NCI-H1105 (cell line): Measurements from ENCODE around the gene RNF167.
A peak's percentile ranks its signal among the peaks of the same experiment; 100 is the strongest.
"Not testable (repeated sequence)": the region's sequence is repeated elsewhere in the genome, so short reads cannot be mapped to it uniquely, and the experiment has no call there.

Experiments
- DNase-seq: peaks from one replicate; lab custom pipeline; 2025; lab: John Stamatoyannopoulos, UW

The RNF167 gene

DNA sequence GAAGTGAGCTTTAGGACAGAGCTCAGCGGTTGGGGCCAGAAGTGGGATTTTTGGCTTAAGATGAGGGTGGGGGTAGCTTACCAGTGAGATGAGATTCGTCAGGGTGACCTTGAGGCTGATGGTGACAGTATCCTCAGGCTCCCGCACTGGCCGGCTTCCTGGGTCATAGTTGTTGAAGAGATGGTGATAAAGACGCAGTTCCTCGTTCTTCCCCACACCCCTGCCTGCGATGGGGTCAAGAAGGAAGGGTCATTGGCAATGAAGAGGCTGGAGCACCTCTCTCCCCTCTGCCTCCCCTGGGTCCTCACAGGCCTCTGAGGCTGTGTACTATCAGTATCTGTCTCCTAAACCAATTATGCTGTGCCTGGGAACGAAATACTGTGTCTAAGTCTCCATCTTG is 37.5 kb upstream of the RNF167 start:
- no peak for DNase-seq

DNA sequence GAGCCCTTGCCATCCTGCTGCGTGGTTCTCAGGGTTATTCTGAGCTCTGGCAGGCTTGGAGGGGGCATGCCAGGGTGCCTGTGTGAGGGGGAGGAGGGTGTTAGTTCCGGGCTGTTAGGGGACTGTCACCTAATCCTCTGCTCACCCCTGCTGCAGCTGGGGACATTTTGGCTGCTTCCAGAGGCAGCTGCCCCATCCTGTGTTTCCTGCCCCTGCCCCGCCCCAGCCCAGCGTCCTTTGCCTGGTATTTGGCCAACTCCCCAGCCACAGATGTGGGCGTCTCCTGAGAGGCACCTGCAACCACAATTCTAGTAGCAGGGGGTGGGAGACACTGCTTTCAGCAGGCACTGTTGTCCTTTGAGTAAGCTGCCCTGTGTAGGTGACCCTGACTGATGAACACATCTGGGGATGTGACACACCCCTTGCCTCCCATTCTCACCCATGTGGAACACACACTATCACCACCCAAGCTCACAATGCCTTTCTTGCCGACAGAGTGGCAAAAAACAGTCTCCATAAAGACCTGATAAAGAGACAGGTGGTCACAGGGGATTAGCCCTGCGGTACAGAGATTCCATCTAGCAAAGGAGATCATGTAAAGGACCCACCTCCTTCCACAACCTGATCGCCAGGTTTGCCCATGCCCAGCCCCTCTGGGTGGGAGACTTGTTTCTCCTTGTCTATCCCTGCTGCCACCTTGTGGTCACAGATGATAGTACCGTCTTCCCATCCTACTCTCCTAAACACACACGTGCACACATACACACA is 36.8 kb upstream of the RNF167 start, which contains the start of gene CHRNE:
TSS of gene CHRNE (minus strand) at position 48 of the 768 bp plus-strand sequence. CDS start at position 13, 35 bp downstream.
- peak; percentile 89 for DNase-seq

DNA sequence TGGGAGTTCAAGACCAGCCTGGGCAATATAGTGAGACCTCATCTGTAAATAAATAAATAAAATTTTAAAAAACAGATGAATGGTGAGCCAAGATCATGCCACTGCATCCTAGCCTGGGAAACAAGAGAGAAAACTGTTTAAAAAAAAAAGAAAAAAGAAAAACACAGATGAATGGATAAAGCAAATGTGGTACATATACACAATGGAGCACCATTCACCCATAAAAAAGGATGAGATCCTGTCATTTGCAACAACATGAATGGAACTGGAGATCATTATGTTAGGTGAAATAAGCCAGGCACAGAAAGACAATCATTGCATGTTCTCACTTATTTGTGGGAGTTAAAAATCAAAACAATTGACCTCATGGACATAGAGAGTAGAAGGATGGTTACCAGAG is 33.4 kb upstream of the RNF167 start:
- not testable (repeated sequence) for DNase-seq

DNA sequence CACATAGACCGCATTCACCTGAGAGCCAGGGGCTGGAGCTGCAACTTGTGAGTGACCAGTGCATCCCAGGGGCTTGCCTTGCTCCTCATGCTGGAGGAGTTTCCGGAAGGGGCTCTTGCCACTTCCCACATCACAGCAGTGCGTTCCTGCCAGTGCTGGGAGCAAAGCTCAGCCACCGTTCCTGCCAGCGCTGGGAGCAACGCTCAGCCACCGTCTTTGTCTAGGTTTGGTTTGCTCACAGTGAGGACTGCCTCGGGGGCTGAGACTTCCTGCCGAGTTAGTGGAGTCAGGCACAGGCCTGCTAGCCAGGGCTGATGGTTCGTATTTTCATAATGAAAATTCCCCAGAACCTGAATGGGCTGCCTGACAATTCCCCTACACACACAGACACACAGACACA is 31.8 kb upstream of the RNF167 start:
- DNase-seq = no peak

DNA sequence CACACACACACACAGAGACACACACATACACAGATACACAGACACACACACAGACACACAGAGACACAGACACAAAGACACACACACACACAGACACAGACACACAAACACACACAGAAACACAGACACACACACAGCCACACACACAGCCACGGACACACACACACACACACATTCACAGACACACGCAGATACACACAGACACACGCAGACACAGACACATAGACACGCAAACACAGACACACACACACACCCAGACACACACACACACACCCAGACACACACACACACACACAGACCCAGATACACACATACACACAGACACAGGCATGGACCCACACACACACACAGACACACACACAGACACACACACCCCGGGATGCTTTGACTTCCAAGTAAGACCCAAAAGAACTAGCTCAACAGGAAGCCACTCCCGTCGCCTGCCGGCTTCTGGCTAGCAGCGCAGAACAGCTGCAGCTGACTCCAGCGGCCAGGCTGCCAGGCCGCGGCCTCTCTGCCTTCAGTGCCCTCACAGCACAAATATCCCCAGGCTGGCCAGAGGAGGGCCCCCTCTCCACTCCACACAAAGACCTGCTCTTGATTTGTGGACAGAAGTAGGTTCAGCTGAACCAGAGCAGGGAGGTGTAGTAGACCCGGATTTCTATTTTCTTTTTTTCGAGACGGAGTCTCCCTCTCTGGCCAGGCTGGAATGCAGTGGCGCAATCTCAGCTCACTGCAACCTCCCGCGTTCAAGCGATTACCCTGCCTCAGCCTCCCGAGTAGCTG is 31.2 kb upstream of the RNF167 start:
- DNase-seq = peak; percentile 52

DNA sequence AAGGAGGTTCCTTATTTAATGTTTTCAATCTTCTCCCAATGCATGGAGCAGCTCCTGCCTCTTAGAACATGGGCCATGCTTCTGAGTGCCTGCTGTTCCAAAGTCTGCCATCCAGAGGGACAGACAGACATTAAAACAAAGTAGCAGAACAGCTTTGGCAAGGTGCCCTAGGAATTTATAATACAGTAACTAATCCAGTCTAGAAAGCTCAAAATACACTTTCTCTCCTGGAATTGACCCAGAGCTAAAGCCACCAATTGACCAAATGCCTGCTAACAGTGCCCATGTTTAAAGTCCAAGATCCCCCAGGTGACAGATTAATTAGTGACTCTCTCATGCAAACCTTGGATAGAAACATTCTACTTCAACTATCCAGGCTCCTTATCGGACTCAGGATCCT is 26.1 kb upstream of the RNF167 start:
- no peak for DNase-seq

DNA sequence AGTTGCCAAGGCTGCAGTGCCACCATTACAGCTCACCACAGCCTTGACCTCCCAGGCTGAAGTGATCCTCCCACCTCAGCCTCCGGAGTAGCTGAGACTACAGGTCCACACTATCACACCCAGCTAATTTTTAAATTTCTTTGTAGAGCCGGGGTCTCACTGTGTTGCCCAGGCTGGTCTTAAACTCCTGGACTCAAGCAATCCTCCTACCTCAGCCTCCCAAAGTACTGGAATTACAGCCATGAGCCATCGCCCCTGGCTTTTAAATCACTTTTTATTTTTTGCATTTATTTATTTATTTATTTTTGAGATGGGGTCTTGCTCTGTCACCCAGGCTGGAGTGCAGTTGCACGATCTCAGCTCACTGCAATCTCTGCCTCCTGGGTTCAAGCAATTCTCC is 25.5 kb upstream of the RNF167 start:
- not testable (repeated sequence) for DNase-seq

DNA sequence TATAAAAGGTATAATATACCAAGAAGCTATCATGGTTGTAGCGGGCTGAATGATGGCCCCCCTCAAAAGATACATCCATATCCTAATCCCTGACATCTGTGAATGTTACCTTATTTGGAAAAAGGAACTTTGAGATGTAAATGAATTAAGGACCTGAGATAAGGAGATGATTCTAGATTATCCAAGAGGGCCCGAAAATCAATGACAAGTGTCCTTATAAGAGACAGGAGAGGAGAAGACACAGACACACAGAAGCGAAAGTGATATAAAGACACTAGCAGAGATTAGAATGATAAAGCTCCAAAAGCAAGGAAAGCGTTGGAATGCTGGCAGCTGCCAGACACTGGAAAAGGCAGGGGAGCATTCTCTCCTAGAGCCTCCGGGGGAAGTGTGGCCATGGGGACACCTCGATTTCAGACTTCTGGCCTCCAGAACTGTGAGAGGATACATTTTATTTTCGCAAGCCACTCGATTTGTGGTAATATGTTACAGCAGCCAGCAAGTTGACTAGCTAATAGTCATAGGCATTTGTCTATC is 20.5 kb upstream of the RNF167 start:
- no peak for DNase-seq

DNA sequence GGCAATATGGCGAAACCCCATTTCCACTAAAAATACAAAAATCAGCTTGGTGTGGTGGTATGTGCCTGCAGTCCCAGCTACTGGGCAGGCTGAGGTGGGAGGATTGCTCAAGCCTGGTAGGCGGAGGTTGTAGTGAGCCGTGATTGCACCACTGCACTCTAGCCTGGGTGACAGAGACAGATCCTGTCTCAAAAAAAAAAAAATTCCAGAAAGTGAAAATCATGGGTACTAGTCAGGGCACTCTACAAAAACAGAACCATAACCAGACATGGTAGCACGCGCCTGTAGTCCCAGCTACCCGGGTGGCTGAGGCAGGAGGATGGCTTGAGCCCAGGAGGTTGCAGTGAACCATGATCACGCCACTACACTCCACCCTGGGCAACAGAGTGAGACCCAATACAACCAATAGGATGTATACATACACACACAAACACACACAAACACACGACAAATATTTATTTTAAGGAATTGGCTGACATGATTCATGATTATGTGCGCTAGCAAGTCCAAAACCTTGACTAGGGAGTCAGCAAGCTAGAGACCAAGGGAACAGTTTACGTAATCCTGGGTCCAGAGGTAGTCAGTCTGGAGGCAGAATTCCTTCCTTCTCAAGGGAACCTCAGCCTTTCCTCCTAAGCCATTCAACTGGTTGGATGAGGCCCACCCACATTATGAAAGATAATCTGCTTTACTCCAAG is 19.6 kb upstream of the RNF167 start:
- no peak for DNase-seq

DNA sequence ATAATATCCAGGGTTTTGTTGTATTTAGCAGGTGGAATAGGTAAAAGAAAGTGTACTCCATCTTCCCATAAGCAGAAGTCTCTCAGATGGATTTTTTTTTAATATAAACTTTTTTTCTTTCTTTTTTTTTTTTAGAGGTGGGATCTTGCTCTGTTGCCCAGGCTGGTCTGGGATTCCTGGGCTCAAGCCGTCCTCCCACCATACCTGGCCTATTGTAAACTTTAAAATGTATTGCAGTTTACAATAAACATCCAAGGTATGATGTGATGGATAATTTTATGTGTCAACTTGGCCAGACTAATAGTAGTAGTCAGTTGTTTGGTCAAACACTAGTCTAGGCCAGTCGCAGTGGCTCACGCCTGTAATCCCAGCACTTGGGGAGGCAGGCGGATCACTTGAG is 18.7 kb upstream of the RNF167 start:
- DNase-seq = no peak

DNA sequence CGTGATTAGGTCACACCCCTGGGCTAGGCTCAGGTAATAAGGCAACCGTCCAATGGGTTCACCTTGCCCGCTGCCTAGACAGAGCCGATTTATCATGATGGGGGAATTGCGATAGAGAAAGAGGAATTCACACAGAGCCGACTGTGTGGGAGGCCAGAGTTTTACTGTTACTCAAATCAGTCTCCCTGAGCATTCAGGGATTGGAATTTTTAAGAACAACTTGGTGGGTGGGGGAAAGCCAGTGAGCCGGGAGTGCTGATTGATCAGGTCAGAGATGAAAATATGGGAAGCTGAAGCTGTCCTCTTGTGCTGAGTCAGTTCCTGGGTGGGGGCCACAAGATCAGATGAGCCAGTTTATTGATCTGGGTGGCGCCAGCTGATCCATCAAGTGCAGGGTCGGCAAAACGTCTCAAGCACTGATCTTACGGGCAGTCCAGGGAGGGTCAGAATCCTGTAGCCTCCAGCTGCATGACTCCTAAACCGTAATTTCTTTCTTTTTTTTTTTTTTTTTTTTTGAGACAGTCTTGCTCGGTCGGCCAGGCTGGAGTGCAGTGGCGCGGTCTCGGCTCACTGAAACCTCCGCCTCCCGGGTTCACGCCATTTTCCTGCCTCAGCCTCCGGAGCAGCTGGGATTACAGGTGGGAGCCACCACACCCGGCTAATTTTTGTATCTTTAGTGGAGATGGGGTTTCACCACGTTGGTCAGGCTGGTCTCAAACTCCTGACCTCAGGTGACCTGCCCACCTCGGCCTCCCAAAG is 13.3 kb upstream of the RNF167 start:
- DNase-seq = not testable (repeated sequence)

DNA sequence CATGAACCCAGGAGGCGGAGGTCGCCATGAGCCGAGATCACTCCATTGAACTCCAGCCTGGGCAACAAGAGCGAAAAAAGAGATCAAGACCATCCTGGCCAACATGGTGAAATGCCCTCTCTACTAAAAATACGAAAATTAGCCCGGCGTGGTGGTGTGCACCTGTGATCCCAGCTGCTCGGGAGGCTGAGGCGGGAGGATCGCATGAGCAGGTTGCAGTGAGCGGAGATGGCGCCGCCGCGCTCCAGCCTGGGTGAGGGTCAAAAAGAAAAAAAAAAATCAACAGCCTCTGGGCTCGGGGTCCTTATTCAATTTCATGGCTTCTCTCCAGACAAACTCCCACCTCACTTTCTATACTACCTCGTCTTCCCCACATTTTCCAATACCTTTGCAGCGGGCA is 11.2 kb upstream of the RNF167 start:
- DNase-seq = no peak

DNA sequence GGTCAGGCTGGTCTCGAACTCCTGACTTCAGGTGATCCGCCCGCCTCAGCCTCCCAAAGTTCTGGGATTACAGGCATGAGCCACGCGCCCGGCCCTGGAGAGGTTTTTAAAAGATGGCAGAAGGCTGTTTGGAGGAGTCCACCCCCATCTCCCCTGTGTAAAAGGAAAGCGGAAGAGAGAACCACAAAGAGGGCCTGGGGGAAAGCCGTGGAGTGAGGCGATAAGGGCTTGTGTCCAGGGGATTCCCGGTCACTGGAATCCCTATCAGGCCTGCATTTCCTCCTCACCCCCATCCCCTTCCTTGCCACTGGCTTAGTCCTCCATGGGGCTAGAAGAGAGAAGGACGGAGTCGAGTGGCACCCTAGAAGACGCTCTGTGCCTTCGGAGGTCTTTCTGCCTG is 8.1 kb upstream of the RNF167 start, which contains the start of gene GP1BA:
TSS of gene GP1BA (plus strand) at position 315 of the 400 bp plus-strand sequence. CDS start 328 bp downstream, outside the sequence.
- DNase-seq = no peak

DNA sequence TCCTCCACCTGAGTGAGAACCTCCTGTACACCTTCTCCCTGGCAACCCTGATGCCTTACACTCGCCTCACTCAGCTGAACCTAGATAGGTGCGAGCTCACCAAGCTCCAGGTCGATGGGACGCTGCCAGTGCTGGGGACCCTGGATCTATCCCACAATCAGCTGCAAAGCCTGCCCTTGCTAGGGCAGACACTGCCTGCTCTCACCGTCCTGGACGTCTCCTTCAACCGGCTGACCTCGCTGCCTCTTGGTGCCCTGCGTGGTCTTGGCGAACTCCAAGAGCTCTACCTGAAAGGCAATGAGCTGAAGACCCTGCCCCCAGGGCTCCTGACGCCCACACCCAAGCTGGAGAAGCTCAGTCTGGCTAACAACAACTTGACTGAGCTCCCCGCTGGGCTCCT is 7.3 kb upstream of the RNF167 start:
- no peak for DNase-seq

DNA sequence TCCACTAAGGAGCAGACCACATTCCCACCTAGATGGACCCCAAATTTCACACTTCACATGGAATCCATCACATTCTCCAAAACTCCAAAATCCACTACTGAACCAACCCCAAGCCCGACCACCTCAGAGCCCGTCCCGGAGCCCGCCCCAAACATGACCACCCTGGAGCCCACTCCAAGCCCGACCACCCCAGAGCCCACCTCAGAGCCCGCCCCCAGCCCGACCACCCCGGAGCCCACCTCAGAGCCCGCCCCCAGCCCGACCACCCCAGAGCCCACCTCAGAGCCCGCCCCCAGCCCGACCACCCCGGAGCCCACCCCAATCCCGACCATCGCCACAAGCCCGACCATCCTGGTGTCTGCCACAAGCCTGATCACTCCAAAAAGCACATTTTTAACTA is 6.4 kb upstream of the RNF167 start:
- no peak for DNase-seq

DNA sequence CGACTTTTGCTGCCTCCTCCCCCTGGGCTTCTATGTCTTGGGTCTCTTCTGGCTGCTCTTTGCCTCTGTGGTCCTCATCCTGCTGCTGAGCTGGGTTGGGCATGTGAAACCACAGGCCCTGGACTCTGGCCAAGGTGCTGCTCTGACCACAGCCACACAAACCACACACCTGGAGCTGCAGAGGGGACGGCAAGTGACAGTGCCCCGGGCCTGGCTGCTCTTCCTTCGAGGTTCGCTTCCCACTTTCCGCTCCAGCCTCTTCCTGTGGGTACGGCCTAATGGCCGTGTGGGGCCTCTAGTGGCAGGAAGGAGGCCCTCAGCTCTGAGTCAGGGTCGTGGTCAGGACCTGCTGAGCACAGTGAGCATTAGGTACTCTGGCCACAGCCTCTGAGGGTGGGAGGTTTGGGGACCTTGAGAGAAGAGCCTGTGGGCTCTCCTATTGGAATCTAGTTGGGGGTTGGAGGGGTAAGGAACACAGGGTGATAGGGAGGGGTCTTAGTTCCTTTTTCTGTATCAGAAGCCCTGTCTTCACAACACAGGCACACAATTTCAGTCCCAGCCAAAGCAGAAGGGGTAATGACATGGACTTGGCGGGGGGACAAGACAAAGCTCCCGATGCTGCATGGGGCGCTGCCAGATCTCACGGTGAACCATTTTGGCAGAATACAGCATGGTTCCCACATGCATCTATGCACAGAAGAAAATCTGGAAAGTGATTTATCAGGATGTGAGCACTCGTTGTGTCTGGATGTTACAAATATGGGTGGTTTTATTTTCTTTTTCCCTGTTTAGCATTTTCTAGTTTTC is 5.7 kb upstream of the RNF167 start:
- peak; percentile 19 for DNase-seq

DNA sequence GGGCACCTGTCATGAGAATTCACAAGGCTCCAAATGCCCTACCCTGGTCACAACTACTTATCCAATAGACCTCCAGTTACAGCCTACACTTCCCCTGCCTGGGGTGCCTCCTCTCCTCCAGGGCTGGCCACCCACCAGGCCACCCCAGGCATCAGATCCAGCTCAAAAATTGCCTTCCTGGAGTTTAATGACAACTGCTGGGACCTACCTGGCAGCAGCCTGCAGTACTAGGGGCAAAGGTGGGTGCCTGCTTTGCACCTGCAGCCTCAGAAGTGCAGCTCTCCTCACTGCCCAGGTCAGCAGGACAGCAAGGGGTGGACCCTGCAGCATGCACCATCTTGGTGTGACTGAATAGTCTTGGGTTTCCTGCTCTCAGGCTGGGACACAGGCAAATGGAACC is 4.4 kb upstream of the RNF167 start:
- DNase-seq = no peak

DNA sequence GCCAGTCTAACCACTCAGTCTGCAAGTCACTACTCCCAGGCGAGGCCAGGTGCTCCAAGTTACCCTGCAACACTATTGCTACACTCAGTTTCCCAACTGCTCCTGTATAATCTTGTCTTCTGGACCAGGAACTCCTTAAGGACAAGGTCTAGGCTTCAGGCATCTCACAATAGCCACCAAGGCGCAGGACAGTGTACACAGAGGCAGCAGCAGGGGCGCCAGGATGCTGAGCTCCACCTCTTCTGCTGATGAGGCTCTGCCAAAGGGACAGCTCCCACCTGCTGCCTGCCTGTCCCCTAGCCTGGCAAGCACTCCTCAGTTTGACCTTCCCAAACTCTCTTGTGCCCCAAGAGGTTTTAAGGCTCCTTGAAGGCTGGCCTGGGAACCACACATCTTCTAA is 3.6 kb upstream of the RNF167 start:
- DNase-seq = no peak

DNA sequence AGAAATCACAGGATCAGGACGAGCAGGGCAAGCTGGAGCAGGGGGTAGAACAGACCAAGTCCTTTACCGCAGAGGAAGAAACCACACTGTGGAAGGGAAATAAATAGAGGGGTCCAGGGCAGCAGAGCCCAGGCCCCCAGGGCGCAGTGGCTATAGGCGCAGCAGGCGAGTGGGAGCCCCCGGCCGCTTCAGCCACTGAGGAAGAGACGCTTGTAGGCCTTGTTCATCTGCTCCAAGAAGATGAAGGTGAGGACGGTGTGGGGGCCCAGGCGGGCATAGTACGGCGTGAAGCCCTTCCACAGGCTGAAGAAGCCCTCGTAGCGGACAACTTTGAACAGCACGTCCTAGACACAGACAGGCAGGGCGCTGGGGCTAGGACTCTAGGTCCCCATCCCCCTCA is 2.5 kb upstream of the RNF167 start:
- DNase-seq = no peak

DNA sequence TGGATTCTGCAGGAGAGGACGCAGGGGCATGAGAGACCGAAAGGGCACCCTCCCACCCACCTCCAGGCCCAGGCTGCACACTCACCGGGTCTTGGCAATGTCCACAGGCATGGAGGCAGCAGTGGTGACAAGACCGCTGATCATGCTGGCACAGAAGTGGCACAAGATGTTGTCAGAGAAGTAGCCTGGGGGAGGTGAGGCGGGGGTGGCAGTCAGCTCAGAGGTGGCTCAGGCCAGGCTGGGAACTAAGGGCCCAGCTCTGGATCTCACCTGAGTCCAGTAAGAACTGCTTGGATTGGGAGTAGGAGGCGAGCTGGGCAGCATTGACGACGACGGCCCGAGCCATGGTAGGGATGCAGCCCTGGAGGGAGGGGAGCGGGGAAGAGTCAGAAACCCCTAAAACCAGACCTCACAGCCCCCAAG is 2.0 kb upstream of the RNF167 start:
- no peak for DNase-seq
